Ishikawa (cell line): ENCODE data around the gene CARMIL3.

ENCODE experiments used
- CEBPB ChIP-seq: IDR thresholded peaks from 2 replicates; pipeline ENCODE4 v1.6.1; 2012
- CREB1 ChIP-seq: IDR thresholded peaks from 2 replicates; pipeline ENCODE4 v1.6.1; 2012; ENCODE audit warnings: low read depth
- EGR1 ChIP-seq: IDR thresholded peaks from 2 replicates; pipeline ENCODE4 v1.6.1; 2012
- EP300 ChIP-seq: IDR thresholded peaks from 2 replicates; pipeline ENCODE4 v1.6.1; 2012; ENCODE audit warnings: borderline replicate concordance
- FOXM1 ChIP-seq: IDR thresholded peaks from 2 replicates; pipeline ENCODE4 v1.6.1; 2012; ENCODE audit warnings: low read depth, borderline replicate concordance
- NFIC ChIP-seq: IDR thresholded peaks from 2 replicates; pipeline ENCODE4 v1.6.1; 2012
- RAD21 ChIP-seq: IDR thresholded peaks from 2 replicates; pipeline ENCODE4 v1.6.1; 2012; ENCODE audit warnings: low read depth
- TAF1 ChIP-seq: IDR thresholded peaks from 2 replicates; pipeline ENCODE4 v1.6.1; 2012; ENCODE audit warnings: low read depth, mild to moderate bottlenecking
- TCF12 ChIP-seq: IDR thresholded peaks from 2 replicates; pipeline ENCODE4 v1.6.1; 2012; ENCODE audit warnings: low read depth
- TEAD4 ChIP-seq: IDR thresholded peaks from 2 replicates; pipeline ENCODE4 v1.6.1; 2012
- YY1 ChIP-seq: IDR thresholded peaks from 2 replicates; pipeline ENCODE4 v1.6.1; 2012; ENCODE audit warnings: low read depth
- ZBTB7A ChIP-seq: IDR thresholded peaks from 2 replicates; pipeline ENCODE4 v1.6.1; 2012; ENCODE audit warnings: low read depth
- TF ChIP-seq, protein P1 (sequence below): IDR thresholded peaks from 2 replicates; pipeline ENCODE4 v1.6.1; 2012
- TF ChIP-seq, protein P2 (sequence below): IDR thresholded peaks from 2 replicates; pipeline ENCODE4 v1.6.1; 2012; ENCODE audit warnings: low read depth, mild to moderate bottlenecking
- TF ChIP-seq, protein P3 (sequence below): IDR thresholded peaks from 2 replicates; pipeline ENCODE4 v1.6.1; 2012

CARMIL3 gene

DNA sequence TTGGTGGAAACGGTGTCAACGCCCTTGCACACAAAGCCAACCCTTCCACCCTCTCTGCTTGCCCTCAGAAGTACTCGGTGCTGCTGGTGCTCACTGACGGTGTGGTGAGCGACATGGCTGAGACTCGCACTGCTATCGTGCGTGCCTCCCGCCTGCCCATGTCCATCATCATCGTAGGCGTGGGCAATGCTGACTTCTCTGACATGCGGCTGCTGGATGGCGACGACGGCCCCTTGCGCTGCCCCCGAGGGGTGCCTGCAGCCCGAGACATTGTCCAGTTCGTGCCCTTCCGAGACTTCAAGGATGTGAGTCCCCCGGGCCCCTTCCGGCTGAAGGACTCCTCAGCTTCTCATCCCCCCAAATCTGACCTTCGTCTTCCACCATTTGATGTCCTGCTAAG lies 25.3 kb downstream of the CARMIL3 start:
- TF ChIP-seq TAF1, result no peak
- no peak for TF ChIP-seq YY1
- no peak for TF ChIP-seq NFIC
- TF ChIP-seq EP300, result no peak

DNA sequence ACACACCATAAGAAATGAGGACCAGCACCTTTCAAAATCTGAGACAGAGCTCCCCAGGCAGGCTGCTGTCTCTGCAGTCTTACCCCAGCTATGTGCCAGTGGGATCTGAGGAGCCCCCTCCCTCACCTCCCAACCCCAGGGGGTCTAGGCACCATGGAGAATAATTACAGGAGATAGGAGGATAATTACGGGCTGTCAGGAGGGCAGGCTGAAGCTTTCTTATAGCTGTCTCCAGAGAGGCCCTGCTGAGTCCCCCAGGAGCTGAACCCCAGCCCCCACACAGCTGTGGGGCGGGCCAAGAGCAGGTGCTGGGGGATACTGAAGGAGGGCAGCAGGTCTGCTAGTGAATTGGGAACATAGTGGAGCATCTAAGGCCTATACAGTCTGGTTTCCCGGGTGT lies 26.3 kb downstream of the CARMIL3 start:
- no peak for TF ChIP-seq CEBPB
- TF ChIP-seq, protein P1, sequence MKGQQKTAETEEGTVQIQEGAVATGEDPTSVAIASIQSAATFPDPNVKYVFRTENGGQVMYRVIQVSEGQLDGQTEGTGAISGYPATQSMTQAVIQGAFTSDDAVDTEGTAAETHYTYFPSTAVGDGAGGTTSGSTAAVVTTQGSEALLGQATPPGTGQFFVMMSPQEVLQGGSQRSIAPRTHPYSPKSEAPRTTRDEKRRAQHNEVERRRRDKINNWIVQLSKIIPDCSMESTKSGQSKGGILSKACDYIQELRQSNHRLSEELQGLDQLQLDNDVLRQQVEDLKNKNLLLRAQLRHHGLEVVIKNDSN, result no peak

DNA sequence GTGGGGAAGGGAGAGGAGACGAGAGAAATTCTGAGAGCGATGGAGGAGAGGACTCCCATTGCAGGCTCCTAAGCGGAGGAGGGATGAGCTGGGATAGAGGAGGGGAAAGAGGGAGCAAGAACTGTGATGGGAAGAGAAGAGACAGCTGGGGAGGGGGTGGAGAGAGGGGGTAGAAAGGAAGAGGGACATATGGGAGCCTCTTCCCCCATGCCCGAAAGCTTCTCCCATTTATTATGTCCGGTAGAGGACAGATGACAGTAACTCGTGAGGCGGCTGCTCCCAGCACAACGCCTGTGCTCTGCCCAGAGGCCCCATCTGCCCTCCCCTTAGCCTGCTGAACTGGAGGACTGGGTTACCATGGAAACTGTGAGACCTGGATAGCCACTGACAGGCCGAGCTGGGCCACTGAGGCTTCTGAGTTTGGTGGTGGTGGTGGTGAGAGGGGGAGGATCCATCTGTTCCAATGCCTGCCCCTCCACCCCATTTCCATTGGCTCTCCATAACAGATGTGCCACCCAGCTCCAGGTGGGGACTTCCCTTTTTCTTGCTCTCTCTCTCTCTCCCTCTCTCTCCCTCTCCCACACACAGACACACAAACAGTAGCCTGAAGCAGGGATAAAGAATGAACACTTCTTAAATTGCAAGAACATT lies 27.8 kb downstream of the CARMIL3 start:
- TF ChIP-seq FOXM1 (no peak), EGR1 (no peak)

DNA sequence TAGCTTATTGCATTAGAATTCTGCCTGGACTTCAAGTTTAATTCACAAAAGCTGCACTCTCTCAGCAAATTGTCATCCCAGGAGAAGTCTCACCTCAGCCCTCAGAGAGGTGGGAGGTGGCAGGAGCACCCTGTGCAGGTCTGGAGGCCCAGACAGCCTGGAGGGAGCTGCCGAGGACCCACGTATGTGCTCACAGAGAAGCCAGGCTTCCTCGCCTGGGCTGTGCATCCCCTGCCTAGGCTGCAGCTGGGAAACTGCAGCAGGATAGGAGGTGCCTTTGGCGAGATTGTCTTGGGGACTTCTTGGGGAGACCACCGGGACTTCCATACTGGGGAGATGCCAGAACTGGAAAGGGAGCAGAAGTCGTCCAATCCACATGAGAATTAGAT lies 28.3 kb downstream of the CARMIL3 start:
- no peak for TF ChIP-seq CREB1
- TF ChIP-seq TEAD4, result no peak
- TF ChIP-seq RAD21, result no peak
- TF ChIP-seq, protein P2, sequence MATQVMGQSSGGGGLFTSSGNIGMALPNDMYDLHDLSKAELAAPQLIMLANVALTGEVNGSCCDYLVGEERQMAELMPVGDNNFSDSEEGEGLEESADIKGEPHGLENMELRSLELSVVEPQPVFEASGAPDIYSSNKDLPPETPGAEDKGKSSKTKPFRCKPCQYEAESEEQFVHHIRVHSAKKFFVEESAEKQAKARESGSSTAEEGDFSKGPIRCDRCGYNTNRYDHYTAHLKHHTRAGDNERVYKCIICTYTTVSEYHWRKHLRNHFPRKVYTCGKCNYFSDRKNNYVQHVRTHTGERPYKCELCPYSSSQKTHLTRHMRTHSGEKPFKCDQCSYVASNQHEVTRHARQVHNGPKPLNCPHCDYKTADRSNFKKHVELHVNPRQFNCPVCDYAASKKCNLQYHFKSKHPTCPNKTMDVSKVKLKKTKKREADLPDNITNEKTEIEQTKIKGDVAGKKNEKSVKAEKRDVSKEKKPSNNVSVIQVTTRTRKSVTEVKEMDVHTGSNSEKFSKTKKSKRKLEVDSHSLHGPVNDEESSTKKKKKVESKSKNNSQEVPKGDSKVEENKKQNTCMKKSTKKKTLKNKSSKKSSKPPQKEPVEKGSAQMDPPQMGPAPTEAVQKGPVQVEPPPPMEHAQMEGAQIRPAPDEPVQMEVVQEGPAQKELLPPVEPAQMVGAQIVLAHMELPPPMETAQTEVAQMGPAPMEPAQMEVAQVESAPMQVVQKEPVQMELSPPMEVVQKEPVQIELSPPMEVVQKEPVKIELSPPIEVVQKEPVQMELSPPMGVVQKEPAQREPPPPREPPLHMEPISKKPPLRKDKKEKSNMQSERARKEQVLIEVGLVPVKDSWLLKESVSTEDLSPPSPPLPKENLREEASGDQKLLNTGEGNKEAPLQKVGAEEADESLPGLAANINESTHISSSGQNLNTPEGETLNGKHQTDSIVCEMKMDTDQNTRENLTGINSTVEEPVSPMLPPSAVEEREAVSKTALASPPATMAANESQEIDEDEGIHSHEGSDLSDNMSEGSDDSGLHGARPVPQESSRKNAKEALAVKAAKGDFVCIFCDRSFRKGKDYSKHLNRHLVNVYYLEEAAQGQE, result no peak
- no peak for TF ChIP-seq EGR1
- TF ChIP-seq FOXM1, result no peak
- no peak for TF ChIP-seq ZBTB7A
- no peak for TF ChIP-seq TCF12
- TF ChIP-seq, protein P3, sequence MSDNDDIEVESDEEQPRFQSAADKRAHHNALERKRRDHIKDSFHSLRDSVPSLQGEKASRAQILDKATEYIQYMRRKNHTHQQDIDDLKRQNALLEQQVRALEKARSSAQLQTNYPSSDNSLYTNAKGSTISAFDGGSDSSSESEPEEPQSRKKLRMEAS, result no peak
- TF ChIP-seq, protein P1, result no peak
- no peak for TF ChIP-seq CEBPB
- no peak for TF ChIP-seq EP300
- TF ChIP-seq TAF1, result no peak

DNA sequence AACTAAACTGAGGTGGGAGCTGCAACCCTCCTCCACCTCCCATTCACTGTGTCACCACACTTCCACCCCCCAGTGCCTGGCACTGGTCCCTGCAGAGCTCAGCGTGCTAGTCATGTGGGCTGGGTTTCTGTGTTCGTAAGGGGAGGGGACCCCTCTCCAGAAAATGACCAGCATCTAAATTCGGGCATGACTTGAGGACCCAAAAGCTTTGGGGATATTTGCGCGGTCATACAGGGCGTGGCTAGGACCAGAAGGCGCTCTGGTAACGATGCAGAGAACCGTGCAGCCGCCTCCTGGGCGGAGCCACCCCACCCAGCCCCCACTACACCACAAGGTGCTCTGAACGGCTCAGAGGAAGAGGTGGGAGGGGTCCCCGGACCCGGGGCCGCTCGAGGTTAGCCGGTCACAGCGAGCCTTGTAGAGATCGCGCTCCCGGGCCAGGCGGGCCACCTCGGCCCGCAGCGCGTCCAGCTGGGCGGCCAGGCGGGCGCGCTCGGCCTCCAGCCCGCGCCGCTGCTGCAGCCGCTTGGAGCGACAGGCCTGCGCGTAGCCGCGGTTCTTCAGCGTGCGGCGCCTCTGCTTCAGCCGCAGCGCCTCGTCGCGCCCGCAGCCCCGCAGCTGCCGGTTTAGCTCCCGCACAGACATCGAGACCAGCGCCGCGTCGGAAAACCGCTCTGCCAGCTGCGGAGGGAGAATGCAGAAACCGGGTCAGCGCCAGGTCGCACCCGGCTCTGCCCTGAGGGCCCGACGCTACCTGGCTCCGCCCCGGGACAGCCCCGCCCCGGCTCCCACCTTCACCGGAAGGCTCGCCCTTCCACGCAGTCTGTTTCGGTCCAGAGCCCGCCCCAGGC lies 29.3 kb downstream of the CARMIL3 start:
- peak; percentile 56 for TF ChIP-seq TAF1
- TF ChIP-seq, protein P3, result peak; percentile 33; the same call in 1 of the 2 replicates
- peak; percentile 16; the same call in 1 of the 2 replicates for TF ChIP-seq TEAD4
- TF ChIP-seq, protein P1, result no peak

DNA sequence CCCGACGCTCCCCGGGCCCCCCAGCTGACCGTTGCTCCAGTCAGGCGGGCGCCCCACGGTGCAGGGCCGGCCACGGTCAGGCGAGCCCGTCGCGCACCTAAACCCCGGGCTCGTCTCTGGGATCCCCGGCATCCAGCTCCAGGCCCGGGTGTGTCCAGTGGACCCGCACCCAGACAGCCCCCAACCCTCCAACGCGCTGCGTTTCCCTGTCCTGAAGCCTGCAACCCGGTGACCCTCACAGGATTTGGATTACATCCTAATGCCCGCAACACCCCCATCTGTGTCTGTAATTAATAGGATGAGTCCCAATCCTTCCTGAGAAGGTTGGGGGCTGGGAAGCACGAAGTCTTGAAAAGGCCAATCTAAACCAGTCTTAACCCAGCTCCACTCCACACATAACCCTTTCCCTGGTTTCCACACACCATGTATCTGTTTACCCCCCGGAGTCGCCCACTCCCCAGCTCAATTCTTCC lies 30.0 kb downstream of the CARMIL3 start:
- no peak for TF ChIP-seq TEAD4
- TF ChIP-seq EP300, result no peak
- TF ChIP-seq ZBTB7A, result no peak
- no peak for TF ChIP-seq RAD21
- no peak for TF ChIP-seq YY1
- TF ChIP-seq FOXM1, result no peak
- no peak for TF ChIP-seq TAF1
- TF ChIP-seq TCF12, result no peak
- no peak for TF ChIP-seq CEBPB
- TF ChIP-seq NFIC, result no peak
- TF ChIP-seq, protein P1, result no peak
- TF ChIP-seq, protein P3, result no peak
